Measurements from ENCODE around the gene SEPTIN8.

Gene SEPTIN8

DNA sequence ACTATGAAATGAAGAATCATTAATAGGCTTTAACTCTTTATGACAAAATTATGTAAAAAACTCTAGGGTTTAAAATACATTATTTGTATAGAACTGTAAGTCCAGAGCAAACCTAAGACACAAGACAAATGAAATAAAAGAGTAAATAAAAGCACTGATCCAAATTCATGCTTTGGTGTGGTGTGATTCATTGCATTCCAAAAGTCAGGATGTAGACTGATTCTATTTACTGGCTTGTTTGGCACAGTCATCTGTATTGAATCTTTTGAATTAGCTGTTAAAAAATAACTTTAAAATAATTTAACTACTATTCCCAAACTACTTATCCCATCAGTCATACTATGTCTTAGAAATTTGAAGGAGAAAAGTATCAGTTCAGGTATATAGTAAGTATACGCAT is 72.2 kb downstream of the SEPTIN8 start:
- H3K9me3 ChIP-seq (ENCODE audit: insufficient read depth, low read depth, low read length): no peaks in the 10 kb centered on the region
- H3K36me3 ChIP-seq (ENCODE audit: insufficient read depth, low read length): no peaks in the 10 kb centered on the region

More for the DNA sequence above, 72.2 kb downstream of the SEPTIN8 start:
- Histone ChIP-seq H3K4me1 (ENCODE audit: insufficient read depth, low read length, poor library complexity, severe bottlenecking) (no peaks in the 10 kb centered on the region), H3F3A (ENCODE audit: low read depth) (no peaks in the 10 kb centered on the region), H3K27me3 (ENCODE audit: insufficient read depth, low read length, poor library complexity, severe bottlenecking) (no peaks in the 10 kb centered on the region), H3K9me2 (replicated peaks; ENCODE audit: low read depth, low read length) (no peaks in the 10 kb centered on the region), H3K9ac (ENCODE audit: low read depth, low read length, poor library complexity, severe bottlenecking) (no peak overlapping the region), H3K79me2 (ENCODE audit: insufficient read depth, low read length) (no peaks in the 10 kb centered on the region), H3K4me3 (ENCODE audit: low read length, poor library complexity, severe bottlenecking) (no peak overlapping the region), H2AFZ (ENCODE audit: low read length) (no peak overlapping the region), H3K4me2 (ENCODE audit: low read depth, low read length, poor library complexity, severe bottlenecking) (no peak overlapping the region), H4K20me1 (ENCODE audit: insufficient read depth, low read length, poor library complexity, severe bottlenecking) (no peaks in the 10 kb centered on the region)
- TF ChIP-seq, protein P1, sequence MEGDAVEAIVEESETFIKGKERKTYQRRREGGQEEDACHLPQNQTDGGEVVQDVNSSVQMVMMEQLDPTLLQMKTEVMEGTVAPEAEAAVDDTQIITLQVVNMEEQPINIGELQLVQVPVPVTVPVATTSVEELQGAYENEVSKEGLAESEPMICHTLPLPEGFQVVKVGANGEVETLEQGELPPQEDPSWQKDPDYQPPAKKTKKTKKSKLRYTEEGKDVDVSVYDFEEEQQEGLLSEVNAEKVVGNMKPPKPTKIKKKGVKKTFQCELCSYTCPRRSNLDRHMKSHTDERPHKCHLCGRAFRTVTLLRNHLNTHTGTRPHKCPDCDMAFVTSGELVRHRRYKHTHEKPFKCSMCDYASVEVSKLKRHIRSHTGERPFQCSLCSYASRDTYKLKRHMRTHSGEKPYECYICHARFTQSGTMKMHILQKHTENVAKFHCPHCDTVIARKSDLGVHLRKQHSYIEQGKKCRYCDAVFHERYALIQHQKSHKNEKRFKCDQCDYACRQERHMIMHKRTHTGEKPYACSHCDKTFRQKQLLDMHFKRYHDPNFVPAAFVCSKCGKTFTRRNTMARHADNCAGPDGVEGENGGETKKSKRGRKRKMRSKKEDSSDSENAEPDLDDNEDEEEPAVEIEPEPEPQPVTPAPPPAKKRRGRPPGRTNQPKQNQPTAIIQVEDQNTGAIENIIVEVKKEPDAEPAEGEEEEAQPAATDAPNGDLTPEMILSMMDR (conservative IDR thresholded peaks at IDR 0.05; ENCODE audit: low read length): no peak
- TF ChIP-seq EZH2phosphoT487 (IDR thresholded peaks at IDR 0.05; ENCODE audit: borderline replicate concordance): no peak
